Fibroblast of skin of left quadriceps (primary cell): ENCODE results near the gene AMBRA1.
"Not testable (repeated sequence)": the region's sequence is repeated elsewhere in the genome, so short reads cannot be mapped to it uniquely, and the experiment has no call there.

Source experiments
- DNase-seq, 2 experiments: peaks; one replicate each; pipeline ENCODE4 v3.0.0-alpha.2; 2013; ENCODE audit warnings: low read depth in 2 of 2

Gene AMBRA1

GRCh38 chr11:46533396-46534100 is 60.3 kb downstream of the AMBRA1 start:
- DNase-seq = no peak

- no peak for DNase-seq
These were observed 63.8 kb downstream of the AMBRA1 start for GRCh38 chr11:46529928-46530574.

- DNase-seq = no peak
These were observed 64.5 kb downstream of the AMBRA1 start for GRCh38 chr11:46529095-46529905.

- no peak for DNase-seq
These were observed 65.3 kb downstream of the AMBRA1 start for GRCh38 chr11:46528445-46529094.

- no peak for DNase-seq
These were observed 66.2 kb downstream of the AMBRA1 start for GRCh38 chr11:46527591-46528130.

- DNase-seq = no peak
These were observed 67.3 kb downstream of the AMBRA1 start for GRCh38 chr11:46526216-46527215.

- DNase-seq = no peak
These were observed 69.5 kb downstream of the AMBRA1 start for GRCh38 chr11:46524201-46524770.

- DNase-seq = no peak
These were observed 70.5 kb downstream of the AMBRA1 start for GRCh38 chr11:46523290-46523689.

GRCh38 chr11:46522682-46523281 is 71.0 kb downstream of the AMBRA1 start:
- DNase-seq = no peak

GRCh38 chr11:46521961-46522681 is 71.7 kb downstream of the AMBRA1 start:
- peak; percentile 41 to 46 for DNase-seq

- peak; percentile 59 to 61 for DNase-seq
These were observed 72.7 kb downstream of the AMBRA1 start for GRCh38 chr11:46520971-46521745.

- DNase-seq = no peak
These were observed 74.5 kb downstream of the AMBRA1 start for GRCh38 chr11:46519351-46519750.

GRCh38 chr11:46518928-46519327 is 74.9 kb downstream of the AMBRA1 start:
- DNase-seq = not testable (repeated sequence)

GRCh38 chr11:46514370-46514769 is 79.5 kb downstream of the AMBRA1 start:
- no peak for DNase-seq

GRCh38 chr11:46513934-46514342 is 79.9 kb downstream of the AMBRA1 start:
- no peak for DNase-seq

- DNase-seq = no peak
These were observed 81.5 kb downstream of the AMBRA1 start for GRCh38 chr11:46512261-46512881.

- DNase-seq = no peak
These were observed 82.5 kb downstream of the AMBRA1 start for GRCh38 chr11:46511342-46511741.

- DNase-seq = no peak
These were observed 85.5 kb downstream of the AMBRA1 start for GRCh38 chr11:46508360-46508759.
